Activated CD8-positive, alpha-beta memory T cell treated with anti-CD3 and anti-CD28 coated beads for 36 hours (primary cell): ENCODE results near the gene MMGT1. TPM values are rescaled to one million over a fixed set of nuclear protein-coding genes. Genes with fewer than 3 reads are reported as not detected.

Experiments used
- CTCF ChIA-PET: fragments of 350-600 bp; sonication (Branson Sonifier 250); formaldehyde crosslinking; loops from one replicate; lab custom pipeline; 2021; ENCODE audit warnings: antibody characterized with exemption; lab: Charles Lee
- POLR2A ChIA-PET: fragments of 350-600 bp; sonication (Branson Sonifier 250); formaldehyde crosslinking; loops from one replicate; lab custom pipeline; 2021; ENCODE audit warnings: antibody characterized with exemption; lab: Charles Lee
- total RNA-seq, 2 experiments: library from RNA; stranded (reverse); gene quantifications; one replicate each; pipeline ENCODE4 v1.2.3, GENCODE V29; 2021

Gene MMGT1
- 10 to 100 TPM; 24.8 to 26.3 TPM for total RNA-seq

GRCh38 chrX:135973548-135974278 is at the start of gene MMGT1:
Gene MMGT1, minus strand, starts transcription at chrX:135973988. Its CDS starts 313 bp downstream, at chrX:135973675.
- ChIA-PET CTCF (no interaction called here), POLR2A (interaction anchor here (0.6 kb wide), 2 partner anchors 12 to 80 kb away, joined by 3 read pairs; no protein-coding TSS in a partner anchor)

GRCh38 chrX:136021903-136022302 is 48.1 kb upstream of the MMGT1 start:
- POLR2A ChIA-PET = no interaction called here

DNA sequence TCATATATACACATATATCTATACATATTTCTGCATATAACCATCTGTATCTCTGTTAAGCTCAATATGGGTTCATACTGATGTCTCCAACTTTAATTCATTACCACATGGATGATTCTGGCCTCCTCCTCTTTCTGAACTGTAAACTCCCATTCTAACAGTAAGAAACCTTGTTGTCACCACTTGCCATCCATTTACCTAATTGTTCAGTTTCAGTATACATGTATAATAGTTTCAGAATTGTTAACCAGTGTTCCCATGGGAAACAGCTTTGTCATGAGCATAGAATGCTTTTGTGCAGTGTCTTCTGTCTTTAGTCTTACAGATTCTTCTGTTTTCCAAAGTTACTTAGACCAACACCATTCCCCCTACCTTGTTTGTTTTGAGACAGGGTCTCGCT is 47.4 kb upstream of the MMGT1 start:
- POLR2A ChIA-PET = no interaction called here
- CTCF ChIA-PET = interaction anchor here (1.5 kb wide), 1 partner anchor 9 kb away, joined by 3 read pairs; no protein-coding TSS in a partner anchor

More at GRCh38 chrX:136021903-136022302, 48.1 kb upstream of the MMGT1 start:
- CTCF ChIA-PET = interaction anchor here (0.6 to 1.5 kb wide), 2 partner anchors 9 to 10 kb away, joined by 3 read pairs; no protein-coding TSS in a partner anchor

- POLR2A ChIA-PET = no interaction called here
- CTCF ChIA-PET = no interaction called here
Measured at GRCh38 chrX:136019226-136019625, 45.4 kb upstream of the MMGT1 start.

- POLR2A ChIA-PET = interaction anchor here (0.6 kb wide), 1 partner anchor 15 kb away, joined by 3 read pairs; no protein-coding TSS in a partner anchor
- CTCF ChIA-PET = no interaction called here
Measured at GRCh38 chrX:136016881-136017280, 43.1 kb upstream of the MMGT1 start.

GRCh38 chrX:136015016-136015415 is 41.2 kb upstream of the MMGT1 start:
- ChIA-PET POLR2A (no interaction called here), CTCF (no interaction called here)

DNA sequence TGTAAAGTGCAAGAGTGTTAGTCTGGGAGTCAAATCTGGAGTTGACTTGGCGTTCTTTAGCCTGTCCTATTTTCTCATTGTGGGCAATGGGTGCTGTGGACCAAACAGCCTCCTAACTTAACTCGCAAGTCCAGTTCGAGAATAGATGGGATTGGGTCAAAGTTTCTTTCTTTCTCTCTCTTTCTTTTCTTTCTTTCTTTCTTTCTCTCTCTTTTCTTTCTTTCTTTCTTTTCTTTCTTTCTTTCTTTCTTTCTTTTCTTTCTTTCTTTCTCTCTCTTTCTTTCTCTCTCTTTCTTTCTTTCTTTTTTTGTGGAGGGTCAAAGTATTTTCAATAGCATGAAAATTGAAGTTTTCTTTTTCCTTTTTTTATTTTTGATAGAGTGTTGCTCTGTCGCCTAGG is 14.5 kb upstream of the MMGT1 start:
- ChIA-PET CTCF (no interaction called here), POLR2A (no interaction called here)

DNA sequence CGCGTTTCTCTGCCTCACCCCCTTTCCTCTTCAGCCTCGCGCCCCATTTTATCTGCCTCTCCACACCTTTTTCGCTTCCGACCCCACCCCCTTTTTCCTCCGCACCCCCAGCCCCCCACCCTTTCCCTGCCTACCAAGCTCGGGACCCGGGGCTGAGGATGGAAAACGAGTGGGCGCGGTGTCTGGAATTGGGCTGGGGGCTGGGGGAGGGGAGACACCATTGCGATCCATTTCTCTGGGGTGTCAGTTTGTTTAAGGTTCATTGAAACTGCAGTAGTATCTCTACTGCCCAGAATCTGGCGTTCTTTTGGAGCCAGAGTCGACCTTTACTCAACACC is 12.2 kb upstream of the MMGT1 start:
- CTCF ChIA-PET = no interaction called here
- POLR2A ChIA-PET = interaction anchor here (0.6 kb wide), 1 partner anchor 12 kb away, joined by 3 read pairs; the partner anchor contains the start of gene MMGT1

DNA sequence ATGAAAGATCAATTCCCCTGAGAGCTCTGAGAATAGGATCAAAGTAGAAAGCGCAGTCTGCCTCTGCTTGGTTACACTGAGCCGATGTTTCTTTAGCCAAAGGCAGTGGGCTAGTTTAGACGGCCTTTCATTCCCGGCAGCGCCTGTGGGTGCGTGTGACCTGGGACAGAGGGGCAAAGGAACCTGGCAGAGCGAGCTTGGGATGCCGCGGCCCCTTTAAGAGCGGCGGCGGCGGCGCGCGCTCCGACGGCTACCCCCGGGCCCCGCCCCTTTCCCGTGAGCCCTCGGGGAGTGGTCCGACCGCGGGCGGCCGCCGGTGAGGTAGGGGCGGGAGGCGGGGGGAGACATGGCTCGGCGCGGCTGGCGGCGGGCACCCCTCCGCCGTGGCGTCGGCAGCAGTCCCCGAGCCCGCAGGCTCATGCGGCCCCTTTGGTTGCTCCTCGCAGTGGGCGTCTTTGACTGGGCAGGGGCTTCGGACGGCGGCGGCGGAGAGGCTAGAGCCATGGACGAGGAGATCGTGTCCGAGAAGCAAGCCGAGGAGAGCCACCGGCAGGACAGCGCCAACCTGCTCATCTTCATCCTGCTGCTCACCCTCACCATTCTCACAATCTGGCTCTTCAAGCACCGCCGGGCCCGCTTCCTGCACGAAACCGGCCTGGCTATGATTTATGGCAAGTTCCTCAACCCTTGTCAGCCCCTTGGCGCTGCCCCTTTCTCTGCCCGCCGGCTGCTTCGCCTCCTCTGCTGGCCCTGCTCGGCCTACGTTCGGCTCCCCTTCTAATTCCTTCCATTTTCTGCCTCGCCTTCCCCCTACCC is 11.6 kb upstream of the MMGT1 start, which contains the start of gene SLC9A6:
Gene SLC9A6, plus strand, starts transcription at position 279 of the 816 bp plus-strand sequence. Its CDS starts 224 bp downstream, at position 503.
- POLR2A ChIA-PET = no interaction called here
- CTCF ChIA-PET = no interaction called here

DNA sequence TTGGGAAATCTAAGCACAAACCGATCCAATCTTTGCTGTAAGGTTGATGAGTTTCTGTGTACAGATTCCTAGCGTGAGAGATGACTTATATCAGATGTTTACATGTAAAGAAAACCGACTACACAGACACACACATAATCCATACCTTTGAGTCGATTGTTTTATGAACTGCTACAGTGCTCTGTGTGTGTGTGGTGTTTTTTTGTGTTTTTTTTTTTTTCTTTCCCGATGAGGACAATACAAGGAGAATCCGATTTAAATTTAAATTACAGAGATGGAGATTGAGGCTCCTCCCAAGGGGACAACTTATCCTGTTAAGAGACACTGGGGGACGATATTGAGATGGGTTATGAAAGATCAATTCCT is 11.0 kb upstream of the MMGT1 start:
- ChIA-PET CTCF (no interaction called here), POLR2A (no interaction called here)

GRCh38 chrX:135984256-135984655 is 10.5 kb upstream of the MMGT1 start:
- CTCF ChIA-PET = no interaction called here
- POLR2A ChIA-PET = no interaction called here

DNA sequence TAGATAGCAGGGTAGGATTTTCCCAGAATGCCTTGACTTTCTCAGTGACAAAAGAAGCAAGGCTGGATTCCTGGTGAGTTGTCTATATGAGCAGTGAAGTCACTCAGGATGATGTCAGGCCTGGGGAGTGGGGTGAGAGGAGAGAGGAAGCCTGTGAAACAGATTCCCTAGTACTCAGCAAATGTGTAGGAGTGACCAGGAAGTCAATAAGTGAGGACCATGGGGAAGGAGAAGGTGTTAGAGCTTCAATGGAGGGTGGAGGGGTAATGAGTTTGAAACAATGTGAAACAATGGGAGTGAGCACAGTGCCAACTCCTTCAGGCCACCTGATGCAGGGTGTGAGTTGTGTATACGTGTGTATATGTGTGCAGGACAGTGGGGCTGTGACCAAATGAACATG is 9.1 kb upstream of the MMGT1 start:
- POLR2A ChIA-PET = no interaction called here

DNA sequence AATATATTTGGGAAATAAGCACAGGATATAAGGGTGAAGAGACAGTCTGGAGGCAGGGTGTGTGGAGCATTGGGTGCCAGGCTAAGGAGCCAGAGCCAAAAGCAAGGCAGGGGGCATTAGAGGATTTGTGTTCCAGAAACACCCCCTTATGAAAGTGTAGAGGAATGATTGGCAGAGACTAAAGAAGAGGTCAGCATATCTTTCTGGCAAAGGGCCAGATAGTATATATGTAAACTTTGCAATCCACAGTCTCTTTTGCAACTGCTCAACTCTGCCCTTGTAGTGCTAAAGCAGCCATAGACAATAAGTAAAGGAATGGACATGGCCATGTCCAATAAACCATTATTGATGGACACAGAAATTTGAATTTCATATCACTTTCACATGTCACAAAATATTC is 7.9 kb upstream of the MMGT1 start:
- CTCF ChIA-PET = no interaction called here
- POLR2A ChIA-PET = no interaction called here

More for the DNA sequence above, 9.1 kb upstream of the MMGT1 start:
- CTCF ChIA-PET = no interaction called here

GRCh38 chrX:135981010-135981409 is 7.2 kb upstream of the MMGT1 start:
- POLR2A ChIA-PET = no interaction called here
- CTCF ChIA-PET = no interaction called here

DNA sequence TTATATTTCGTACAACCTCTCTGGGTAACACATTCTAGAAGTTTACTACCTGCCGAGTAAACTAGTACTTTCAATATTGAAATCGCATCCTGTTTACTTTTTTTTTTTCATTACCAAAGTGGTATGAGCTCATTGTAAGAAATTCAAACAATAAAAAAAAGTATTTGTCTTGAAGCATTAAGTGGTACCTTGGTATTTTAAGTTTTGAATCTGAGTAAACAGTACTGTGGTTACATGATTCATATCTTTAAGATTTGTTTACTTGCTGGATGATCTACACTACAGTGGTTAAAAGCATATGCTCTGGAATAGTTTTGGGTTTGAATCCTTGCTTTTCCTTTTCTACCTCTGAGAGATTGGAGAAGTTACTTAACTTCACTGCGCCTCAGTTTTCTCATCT is 3.8 kb upstream of the MMGT1 start:
- POLR2A ChIA-PET = no interaction called here
- CTCF ChIA-PET = no interaction called here

GRCh38 chrX:135975421-135975820 is 1.6 kb upstream of the MMGT1 start:
- ChIA-PET CTCF (no interaction called here), POLR2A (no interaction called here)

GRCh38 chrX:135974279-135974856 is 580 bp upstream of the MMGT1 start:
- ChIA-PET CTCF (no interaction called here), POLR2A (interaction anchor here (0.6 kb wide), 2 partner anchors 12 to 79 kb away, joined by 3 read pairs; no protein-coding TSS in a partner anchor)

GRCh38 chrX:135973025-135973547 is 702 bp downstream of the MMGT1 start:
- POLR2A ChIA-PET = no interaction called here
- CTCF ChIA-PET = no interaction called here

- POLR2A ChIA-PET = no interaction called here
- CTCF ChIA-PET = no interaction called here
Measured at GRCh38 chrX:135951291-135951690, 22.5 kb downstream of the MMGT1 start.

- POLR2A ChIA-PET = no interaction called here
- CTCF ChIA-PET = no interaction called here
Measured at GRCh38 chrX:135944486-135944885, 29.3 kb downstream of the MMGT1 start.
